MG63 (cell line): ENCODE measurements around the gene PCSK6. TPM values are rescaled to one million over a fixed set of nuclear protein-coding genes. Genes with fewer than 3 reads are reported as not detected.
"Not testable (repeated sequence)": the region's sequence is repeated elsewhere in the genome, so short reads cannot be mapped to it uniquely, and the experiment has no call there.

ENCODE experiments used
- DNase-seq: peaks from one replicate; pipeline ENCODE4 v3.0.0-alpha.2; 2020
- H3K27me3 ChIP-seq: fragments of 250-450 bp; sonication (Bioruptor Pico); 2 replicates; pipeline ENCODE4 v1.5.1; 2020; ENCODE audit warnings: mild to moderate bottlenecking, moderate library complexity
- H3K36me3 ChIP-seq: fragments of 250-450 bp; sonication (Bioruptor Pico); 2 replicates; pipeline ENCODE4 v1.5.1; 2020; ENCODE audit warnings: mild to moderate bottlenecking, moderate library complexity
- H3K4me3 ChIP-seq: fragments of 250-450 bp; sonication (Bioruptor Pico); 2 replicates; pipeline ENCODE4 v1.5.1; 2020; ENCODE audit warnings: mild to moderate bottlenecking, moderate library complexity
- H3K9me3 ChIP-seq: fragments of 250-450 bp; sonication (Bioruptor Pico); 2 replicates; pipeline ENCODE4 v1.5.1; 2020; ENCODE audit warnings: mild to moderate bottlenecking, moderate library complexity
- total RNA-seq: library from RNA; depleted of rRNA; stranded (reverse); fragments of >200 nt; shearing (Covaris generic); gene quantifications from 2 replicates; pipeline ENCODE4 v1.2.3, GENCODE V29; 2014; ENCODE audit warnings: low replicate concordance

Gene PCSK6
- total RNA-seq, 1 experiment from 2014 or later, result 48.8 TPM

GRCh38 chr15:101348643-101349042 is 140.9 kb downstream of the PCSK6 start:
- no peak overlapping the region for H3K4me3 ChIP-seq
- peaks cover 10% of the 10 kb centered on the region for H3K36me3 ChIP-seq
- no peak for DNase-seq
- H3K27me3 ChIP-seq, result no peaks in the 10 kb centered on the region
- H3K9me3 ChIP-seq, result no peaks in the 10 kb centered on the region

GRCh38 chr15:101348015-101348414 is 141.5 kb downstream of the PCSK6 start:
- no peak for DNase-seq
- H3K9me3 ChIP-seq, result no peaks in the 10 kb centered on the region
- H3K27me3 ChIP-seq, result no peaks in the 10 kb centered on the region
- H3K4me3 ChIP-seq, result no peak overlapping the region
- peaks cover 10% of the 10 kb centered on the region for H3K36me3 ChIP-seq

- Histone ChIP-seq H3K27me3 (no peaks in the 10 kb centered on the region), H3K4me3 (no peak overlapping the region), H3K9me3 (no peaks in the 10 kb centered on the region), H3K36me3 (peaks cover 10% of the 10 kb centered on the region)
- no peak for DNase-seq
These were observed 142.1 kb downstream of the PCSK6 start for GRCh38 chr15:101347454-101347853.

GRCh38 chr15:101346928-101347327 is 142.6 kb downstream of the PCSK6 start:
- Histone ChIP-seq H3K36me3 (peaks cover 10% of the 10 kb centered on the region), H3K4me3 (no peak overlapping the region), H3K27me3 (no peaks in the 10 kb centered on the region), H3K9me3 (no peaks in the 10 kb centered on the region)
- DNase-seq, result no peak

GRCh38 chr15:101342056-101342455 is 147.5 kb downstream of the PCSK6 start:
- H3K27me3 ChIP-seq, result no peaks in the 10 kb centered on the region
- H3K9me3 ChIP-seq, result no peaks in the 10 kb centered on the region
- no peak for DNase-seq
- peaks cover 2% of the 10 kb centered on the region; the same call in 1 of the 2 replicates for H3K36me3 ChIP-seq
- H3K4me3 ChIP-seq, result no peak overlapping the region

GRCh38 chr15:101338502-101339057 is 150.9 kb downstream of the PCSK6 start:
- no peak for DNase-seq
- Histone ChIP-seq H3K36me3 (peaks cover 7% of the 10 kb centered on the region; the same call in 1 of the 2 replicates), H3K9me3 (no peaks in the 10 kb centered on the region), H3K27me3 (no peaks in the 10 kb centered on the region), H3K4me3 (no peak overlapping the region)

GRCh38 chr15:101337976-101338375 is 151.5 kb downstream of the PCSK6 start:
- Histone ChIP-seq H3K36me3 (peaks cover 11% of the 10 kb centered on the region; the same call in 1 of the 2 replicates), H3K4me3 (no peak overlapping the region), H3K9me3 (no peaks in the 10 kb centered on the region), H3K27me3 (no peaks in the 10 kb centered on the region)
- DNase-seq, result no peak

- not testable (repeated sequence) for DNase-seq, H3K4me3 ChIP-seq, H3K27me3 ChIP-seq, H3K9me3 ChIP-seq
- peaks cover 23% of the 10 kb centered on the region for H3K36me3 ChIP-seq
These were observed 155.4 kb downstream of the PCSK6 start for GRCh38 chr15:101333907-101334789.

GRCh38 chr15:101332061-101332467 is 157.4 kb downstream of the PCSK6 start:
- Histone ChIP-seq H3K9me3 (no peaks in the 10 kb centered on the region), H3K27me3 (no peaks in the 10 kb centered on the region), H3K36me3 (peaks cover 20% of the 10 kb centered on the region), H3K4me3 (no peak overlapping the region)
- DNase-seq, result no peak

- Histone ChIP-seq H3K36me3 (peaks cover 23% of the 10 kb centered on the region), H3K9me3 (no peaks in the 10 kb centered on the region), H3K4me3 (no peak overlapping the region), H3K27me3 (no peaks in the 10 kb centered on the region)
- DNase-seq, result no peak
These were observed 159.6 kb downstream of the PCSK6 start for GRCh38 chr15:101329867-101330380.

- H3K4me3 ChIP-seq, result no peak overlapping the region
- H3K9me3 ChIP-seq, result no peaks in the 10 kb centered on the region
- no peak for DNase-seq
- H3K27me3 ChIP-seq, result no peaks in the 10 kb centered on the region
- H3K36me3 ChIP-seq, result peaks cover 24% of the 10 kb centered on the region
These were observed 160.1 kb downstream of the PCSK6 start for GRCh38 chr15:101329309-101329863.

- H3K9me3 ChIP-seq, result no peaks in the 10 kb centered on the region
- H3K4me3 ChIP-seq, result no peak overlapping the region
- H3K27me3 ChIP-seq, result no peaks in the 10 kb centered on the region
- no peak for DNase-seq
- peaks cover 23% of the 10 kb centered on the region for H3K36me3 ChIP-seq
These were observed 161.5 kb downstream of the PCSK6 start for GRCh38 chr15:101328001-101328400.

GRCh38 chr15:101327147-101327740 is 162.3 kb downstream of the PCSK6 start:
- Histone ChIP-seq H3K4me3 (no peak overlapping the region), H3K27me3 (no peaks in the 10 kb centered on the region), H3K36me3 (peaks cover 24% of the 10 kb centered on the region), H3K9me3 (no peaks in the 10 kb centered on the region)
- DNase-seq, result no peak

- H3K36me3 ChIP-seq, result peaks cover 28% of the 10 kb centered on the region
- no peak for DNase-seq
These were observed 162.9 kb downstream of the PCSK6 start for GRCh38 chr15:101326462-101327146.

GRCh38 chr15:101326026-101326315 is 163.5 kb downstream of the PCSK6 start:
- Histone ChIP-seq H3K4me3 (no peak overlapping the region), H3K36me3 (peaks cover 26% of the 10 kb centered on the region)
- no peak for DNase-seq

More at GRCh38 chr15:101326462-101327146, 162.9 kb downstream of the PCSK6 start:
- no peak overlapping the region for H3K4me3 ChIP-seq
- H3K27me3 ChIP-seq, result no peaks in the 10 kb centered on the region
- no peaks in the 10 kb centered on the region for H3K9me3 ChIP-seq

GRCh38 chr15:101325263-101326025 is 164.1 kb downstream of the PCSK6 start:
- Histone ChIP-seq H3K4me3 (no peak overlapping the region), H3K27me3 (no peaks in the 10 kb centered on the region), H3K36me3 (peaks cover 29% of the 10 kb centered on the region), H3K9me3 (no peaks in the 10 kb centered on the region)
- DNase-seq, result no peak

More at GRCh38 chr15:101326026-101326315, 163.5 kb downstream of the PCSK6 start:
- H3K27me3 ChIP-seq, result no peaks in the 10 kb centered on the region
- H3K9me3 ChIP-seq, result no peaks in the 10 kb centered on the region
